Measurements from ENCODE around the gene P4HA2. TPM values are rescaled to one million over a fixed set of nuclear protein-coding genes. Genes with fewer than 3 reads are reported as not detected.
"Not testable (repeated sequence)": the region's sequence is repeated elsewhere in the genome, so short reads cannot be mapped to it uniquely, and the experiment has no call there.

P4HA2 gene
- total and polyA plus RNA-seq, 2 donors (not counting 1 experiment from before 2014, with no cell fraction given) = 184 to 553 TPM

DNA sequence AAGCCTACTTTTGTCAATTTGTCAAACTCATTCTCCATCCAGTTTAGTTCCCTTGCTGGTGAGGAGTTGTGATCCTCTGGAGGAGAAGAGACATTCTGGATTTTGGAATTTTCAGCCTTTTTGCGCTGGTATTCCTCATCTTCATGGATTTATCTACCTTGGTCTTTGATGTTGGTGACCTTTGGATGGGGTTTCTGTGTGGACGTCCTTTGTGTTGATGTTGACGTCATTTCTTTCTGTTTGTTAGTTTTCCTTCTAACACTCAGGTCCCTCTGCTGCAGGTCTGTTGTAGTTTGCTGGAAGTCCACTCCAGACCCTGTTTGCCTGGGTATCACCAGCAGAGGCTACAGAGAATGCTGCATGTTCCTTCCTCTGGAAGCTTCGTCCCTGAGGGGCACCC is 71.2 kb downstream of the P4HA2 start:
- Histone ChIP-seq H2AFZ (ENCODE audit: low read length) (no peak overlapping the region), H4K20me1 (ENCODE audit: control insufficient read depth, extremely low read depth, insufficient read depth, low read length) (no peaks in the 10 kb centered on the region), H3K27ac (ENCODE audit: insufficient read depth, low read length) (no peak overlapping the region), H3K9ac (ENCODE audit: insufficient read depth, low read length) (no peak overlapping the region), H3K27me3 (ENCODE audit: control insufficient read depth, insufficient read depth, low read length) (no peaks in the 10 kb centered on the region), H3K79me2 (ENCODE audit: control insufficient read depth, insufficient read depth, low read length) (no peaks in the 10 kb centered on the region), H3K4me3 (replicated peaks in 1 of 4; ENCODE audit: control extremely low read depth in 1 of 4, insufficient read depth in 1 of 4, low read depth in 3 of 4, low read length in 4 of 4) (no peak overlapping the region), H3K4me1 (ENCODE audit: control insufficient read depth, extremely low read depth, insufficient read depth, low read length) (no peaks in the 10 kb centered on the region), H3K4me2 (ENCODE audit: extremely low read depth, insufficient read depth, low read length) (no peak overlapping the region), H3K9me3 (ENCODE audit: control insufficient read depth, insufficient read depth, low read depth, low read length) (no peaks in the 10 kb centered on the region), H3K36me3 (ENCODE audit: control insufficient read depth, insufficient read depth, low read length) (no peaks in the 10 kb centered on the region)
- DNase-seq (ENCODE audit: low read depth in 2 of 2) = no peak
- TF ChIP-seq CTCF (conservative IDR thresholded peaks at IDR 0.05 in 1 of 2, IDR thresholded peaks at IDR 0.05 in 1 of 2; ENCODE audit: low read depth in 1 of 2, low read length in 2 of 2) = no peak
- TF ChIP-seq EZH2 (IDR thresholded peaks at IDR 0.05; ENCODE audit: low read length, missing control alignments) = no peak

- no peak overlapping the region for H3K4me2 ChIP-seq (ENCODE audit: extremely low read depth, insufficient read depth, low read length)
- no peaks in the 10 kb centered on the region for H4K20me1 ChIP-seq (ENCODE audit: control insufficient read depth, extremely low read depth, insufficient read depth, low read length)
- no peak for TF ChIP-seq CTCF (conservative IDR thresholded peaks at IDR 0.05 in 1 of 2, IDR thresholded peaks at IDR 0.05 in 1 of 2; ENCODE audit: low read depth in 1 of 2, low read length in 2 of 2)
- TF ChIP-seq EZH2 (IDR thresholded peaks at IDR 0.05; ENCODE audit: low read length, missing control alignments) = no peak
Observed at GRCh38 chr5:132150565-132150964, 77.1 kb downstream of the P4HA2 start.

GRCh38 chr5:132147663-132148062 is 80.0 kb downstream of the P4HA2 start:
- TF ChIP-seq CTCF (conservative IDR thresholded peaks at IDR 0.05 in 1 of 2, IDR thresholded peaks at IDR 0.05 in 1 of 2; ENCODE audit: low read depth in 1 of 2, low read length in 2 of 2) (no peak), EZH2 (IDR thresholded peaks at IDR 0.05; ENCODE audit: low read length, missing control alignments) (no peak)
- no peaks in the 10 kb centered on the region for H3K9me3 ChIP-seq (ENCODE audit: control insufficient read depth, insufficient read depth, low read depth, low read length)
- no peak overlapping the region for H2AFZ ChIP-seq (ENCODE audit: low read length)
- H3K27ac ChIP-seq (ENCODE audit: insufficient read depth, low read length) = no peak overlapping the region
- H3K27me3 ChIP-seq (ENCODE audit: control insufficient read depth, insufficient read depth, low read length) = no peaks in the 10 kb centered on the region
- H3K9ac ChIP-seq (ENCODE audit: insufficient read depth, low read length) = no peak overlapping the region
- no peaks in the 10 kb centered on the region for H4K20me1 ChIP-seq (ENCODE audit: control insufficient read depth, extremely low read depth, insufficient read depth, low read length)
- H3K4me2 ChIP-seq (ENCODE audit: extremely low read depth, insufficient read depth, low read length) = no peak overlapping the region
- no peak overlapping the region for H3K4me3 ChIP-seq (replicated peaks in 1 of 4; ENCODE audit: control extremely low read depth in 1 of 4, insufficient read depth in 1 of 4, low read depth in 3 of 4, low read length in 4 of 4)
- no peaks in the 10 kb centered on the region for H3K36me3 ChIP-seq (ENCODE audit: control insufficient read depth, insufficient read depth, low read length)
- H3K79me2 ChIP-seq (ENCODE audit: control insufficient read depth, insufficient read depth, low read length) = no peaks in the 10 kb centered on the region
- no peaks in the 10 kb centered on the region for H3K4me1 ChIP-seq (ENCODE audit: control insufficient read depth, extremely low read depth, insufficient read depth, low read length)
- no peak for DNase-seq (ENCODE audit: low read depth in 2 of 2)

More at GRCh38 chr5:132150565-132150964, 77.1 kb downstream of the P4HA2 start:
- H3K36me3 ChIP-seq (ENCODE audit: control insufficient read depth, insufficient read depth, low read length) = no peaks in the 10 kb centered on the region
- no peak overlapping the region for H3K27ac ChIP-seq (ENCODE audit: insufficient read depth, low read length)
- no peaks in the 10 kb centered on the region for H3K79me2 ChIP-seq (ENCODE audit: control insufficient read depth, insufficient read depth, low read length)
- no peak for DNase-seq (ENCODE audit: low read depth in 2 of 2)
- H3K9ac ChIP-seq (ENCODE audit: insufficient read depth, low read length) = no peak overlapping the region
- no peak overlapping the region for H2AFZ ChIP-seq (ENCODE audit: low read length)
- no peaks in the 10 kb centered on the region for H3K9me3 ChIP-seq (ENCODE audit: control insufficient read depth, insufficient read depth, low read depth, low read length)
- no peaks in the 10 kb centered on the region for H3K4me1 ChIP-seq (ENCODE audit: control insufficient read depth, extremely low read depth, insufficient read depth, low read length)
- H3K27me3 ChIP-seq (ENCODE audit: control insufficient read depth, insufficient read depth, low read length) = no peaks in the 10 kb centered on the region
- no peak overlapping the region for H3K4me3 ChIP-seq (replicated peaks in 1 of 4; ENCODE audit: control extremely low read depth in 1 of 4, insufficient read depth in 1 of 4, low read depth in 3 of 4, low read length in 4 of 4)

DNA sequence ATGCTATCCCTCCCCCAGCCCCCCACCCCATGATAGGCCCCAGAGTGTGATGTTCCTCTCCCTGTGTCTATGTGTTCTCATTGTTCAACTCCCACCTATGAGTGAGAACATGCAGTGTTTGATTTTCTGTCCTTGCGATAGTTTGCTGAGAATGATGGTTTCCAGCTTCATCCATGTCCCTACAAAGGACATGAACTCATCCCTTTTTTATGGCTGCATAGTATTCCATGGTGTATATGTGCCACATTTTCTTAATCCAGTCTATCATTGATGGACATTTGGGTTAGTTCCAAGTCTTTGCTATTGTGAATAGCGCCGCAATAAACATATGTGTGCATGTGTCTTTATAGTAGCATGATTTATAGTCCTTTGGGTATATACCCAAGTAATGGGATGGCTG is 82.3 kb downstream of the P4HA2 start:
- DNase-seq (ENCODE audit: low read depth in 2 of 2) = not testable (repeated sequence)

More for the DNA sequence above, 82.3 kb downstream of the P4HA2 start:
- H3K36me3 ChIP-seq (ENCODE audit: control insufficient read depth, insufficient read depth, low read length); H3K9me3 ChIP-seq (ENCODE audit: control insufficient read depth, insufficient read depth, low read depth, low read length); H3K4me3 ChIP-seq (replicated peaks in 1 of 4; ENCODE audit: control extremely low read depth in 1 of 4, insufficient read depth in 1 of 4, low read depth in 3 of 4, low read length in 4 of 4); H3K4me2 ChIP-seq (ENCODE audit: extremely low read depth, insufficient read depth, low read length); H4K20me1 ChIP-seq (ENCODE audit: control insufficient read depth, extremely low read depth, insufficient read depth, low read length); H3K27me3 ChIP-seq (ENCODE audit: control insufficient read depth, insufficient read depth, low read length); H3K9ac ChIP-seq (ENCODE audit: insufficient read depth, low read length); H3K79me2 ChIP-seq (ENCODE audit: control insufficient read depth, insufficient read depth, low read length); H3K27ac ChIP-seq (ENCODE audit: insufficient read depth, low read length); H3K4me1 ChIP-seq (ENCODE audit: control insufficient read depth, extremely low read depth, insufficient read depth, low read length); H2AFZ ChIP-seq (ENCODE audit: low read length): not testable (repeated sequence)

All from fibroblast of lung (primary cell).